GM12891 (cell line): ENCODE results near the gene PAX3.

ENCODE experiments used
- PAX5 ChIP-seq: IDR thresholded peaks from 2 replicates; pipeline ENCODE4 v1.6.1; 2011; ENCODE audit warnings: low read length, moderate library complexity, mild to moderate bottlenecking; ENCODE audit not compliant: insufficient read depth, severe bottlenecking
- POLR2A ChIP-seq: IDR thresholded peaks from 2 replicates; pipeline ENCODE4 v1.6.1; 2011; ENCODE audit warnings: low read depth, low read length, control low read depth
- POLR2AphosphoS5 ChIP-seq: IDR thresholded peaks from 2 replicates; pipeline ENCODE4 v1.6.1; 2011; ENCODE audit warnings: low read depth, low read length, control low read depth

DNA sequence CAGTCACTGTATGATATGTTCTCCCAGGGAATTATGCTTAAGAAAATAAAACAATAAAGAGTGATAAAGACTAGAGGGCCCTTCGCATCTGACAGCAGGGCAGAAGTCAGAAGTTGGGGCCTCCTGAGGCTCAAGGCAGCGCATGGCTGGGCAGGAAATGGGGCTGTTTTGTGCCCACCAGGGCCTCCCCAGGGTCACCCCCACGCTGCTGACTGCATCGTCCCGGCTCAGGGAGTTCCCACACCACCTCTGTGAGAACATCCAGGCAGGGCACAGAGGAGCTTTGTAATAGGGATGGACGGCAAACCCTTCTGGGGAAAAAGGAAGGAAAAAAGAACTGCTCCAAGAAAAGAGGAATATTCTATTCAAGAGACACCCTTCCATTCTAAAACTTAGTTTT is 41.2 kb downstream of the PAX3 start:
- TF ChIP-seq POLR2A: no peak
- TF ChIP-seq PAX5: no peak
- no peak for TF ChIP-seq POLR2AphosphoS5
